Naive thymus-derived CD8-positive, alpha-beta T cell (primary cell): ENCODE measurements around the gene PITX1. TPM values are rescaled to one million over a fixed set of nuclear protein-coding genes. Genes with fewer than 3 reads are reported as not detected.
A peak's percentile ranks its signal among the peaks of the same experiment; 100 is the strongest.
"Not testable (repeated sequence)": the region's sequence is repeated elsewhere in the genome, so short reads cannot be mapped to it uniquely, and the experiment has no call there.

Experiments used
- ATAC-seq, 2 donors: fragments of 150-1000 bp; cut with Tn5 transposase in 1 of 2; sonication (Bioruptor Pico), chemical (Tn5 transposase) in 1 of 2; 1 replicate in 1 of 2; 2 replicates in 1 of 2; pipeline ENCODE4 v1.10.0; 2021; ENCODE audit warnings: mild to moderate bottlenecking in 2 of 2, moderate library complexity in 2 of 2
- POLR2A ChIA-PET: fragments of 350-600 bp; sonication (Branson Sonifier 250); formaldehyde crosslinking; loops from one replicate; lab custom pipeline; 2021; ENCODE audit warnings: antibody characterized with exemption; lab: Charles Lee
- DNase-seq, 10 donors: peaks; one replicate each; pipeline versions ENCODE4 v3.0.0 to v3.0.0-alpha.2; 2020 to 2022
- H3K27ac Mint-ChIP-seq, 10 donors: one replicate each; pipeline ENCODE4 v1.8.0; 2020 to 2022; ENCODE audit warnings: mild to moderate bottlenecking in 10 of 10, mixed read lengths in 10 of 10, moderate library complexity in 4 of 10, inconsistent platforms in 1 of 10
- H3K27me3 Mint-ChIP-seq, 5 donors: one replicate each; pipeline ENCODE4 v1.8.0; 2021 to 2022; ENCODE audit warnings: mixed read lengths in 5 of 5
- H3K36me3 Mint-ChIP-seq, 3 donors: one replicate each; pipeline ENCODE4 v1.8.0; 2020 to 2022; ENCODE audit warnings: mixed read lengths in 3 of 3, mild to moderate bottlenecking in 2 of 3, inconsistent platforms in 1 of 3
- H3K4me1 Mint-ChIP-seq, 4 donors: one replicate each; pipeline ENCODE4 v1.8.0; 2021 to 2022; ENCODE audit warnings: mixed read lengths in 4 of 4
- H3K4me3 Mint-ChIP-seq, 10 donors: one replicate each; pipeline ENCODE4 v1.8.0; 2020 to 2022; ENCODE audit warnings: mild to moderate bottlenecking in 10 of 10, mixed read lengths in 10 of 10, moderate library complexity in 6 of 10, inconsistent platforms in 1 of 10
- H3K9me3 Mint-ChIP-seq, 9 donors: one replicate each; pipeline ENCODE4 v1.8.0; 2020 to 2022; ENCODE audit warnings: mixed read lengths in 9 of 9, mild to moderate bottlenecking in 3 of 9, inconsistent platforms in 1 of 9, moderate library complexity in 1 of 9
- polyA plus RNA-seq, 3 donors: library from polyadenylated mRNA; unstranded; fragments of 300-500 nt; fragmentation: Illumina TruSeq; gene quantifications; one replicate each; pipeline ENCODE4 v1.2.3, GENCODE V29; 2021
- total RNA-seq, 8 experiments: library from RNA in 2 of 8; stranded (reverse) in 2 of 8; gene quantifications; one replicate each; pipeline ENCODE4 v1.2.3 and lab custom pipeline; 2021 to 2026

The PITX1 gene
- not detected for total RNA-seq
- polyA plus RNA-seq = not detected
- 0 to 0.26 (median 0) reads per million in 6 experiments for total RNA-seq (lab: John Stamatoyannopoulos, UW)

GRCh38 chr5:135033901-135034235 is at the start of gene PITX1:
Gene PITX1, minus strand, starts transcription at chr5:135034228. Its CDS starts 347 bp downstream, at chr5:135033881.
- POLR2A ChIA-PET = no interaction called here
- DNase-seq (no peak), ATAC-seq (peak; percentile 17 to 24)
- H3K27me3 Mint-ChIP-seq = peaks cover 45 to 94% (median 70%) of the 10 kb centered on the region in 5 donors
- H3K27ac Mint-ChIP-seq = no peak within 1 kb of the TSS
- peaks cover 24 to 57% (median 46%) of the 10 kb centered on the region in 4 donors for H3K4me1 Mint-ChIP-seq
- peaks cover 0 to 6% (median 0%) of the 10 kb centered on the region in 9 donors for H3K9me3 Mint-ChIP-seq
- H3K4me3 Mint-ChIP-seq = peak within 1 kb of the TSS; percentile 68 to 92 (median 82)
- H3K36me3 Mint-ChIP-seq = peaks cover under 1 to 7% (median 6%) of the 10 kb centered on the region in 3 donors

- POLR2A ChIA-PET, H3K4me3 Mint-ChIP-seq, ATAC-seq, H3K27ac Mint-ChIP-seq, DNase-seq, H3K4me1 Mint-ChIP-seq: not testable (repeated sequence)
- Mint-ChIP-seq H3K9me3 (peaks cover 0 to 32% (median 7%) of the 10 kb centered on the region in 9 donors), H3K27me3 (peaks cover 9 to 36% (median 19%) of the 10 kb centered on the region in 5 donors), H3K36me3 (peaks cover 0 to 13% (median 0%) of the 10 kb centered on the region in 3 donors)
Observed at GRCh38 chr5:135083334-135083733, 49.3 kb upstream of the PITX1 start.

DNA sequence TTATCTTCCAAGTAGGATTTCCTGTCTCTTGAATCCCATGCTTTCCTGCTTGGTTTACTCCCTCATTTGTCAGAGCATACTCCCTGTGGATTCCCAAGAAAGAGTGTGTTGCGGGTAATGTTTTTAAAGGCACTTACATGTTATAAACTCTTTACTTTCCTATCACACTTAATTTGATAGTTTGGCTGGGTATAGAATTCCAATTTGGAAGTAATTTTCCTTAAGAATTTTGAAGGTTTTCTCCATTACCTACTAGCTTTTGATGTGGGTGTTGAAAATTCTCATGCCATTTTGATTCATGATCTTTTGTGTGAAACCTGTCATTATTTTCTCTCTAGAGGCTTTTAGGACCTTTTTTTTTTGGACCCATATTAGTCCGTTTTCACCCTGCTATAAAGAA is 47.2 kb upstream of the PITX1 start:
- POLR2A ChIA-PET = no interaction called here
- Mint-ChIP-seq H3K36me3 (peaks cover 0 to 13% (median 0%) of the 10 kb centered on the region in 3 donors), H3K4me3 (no peak overlapping the region), H3K27ac (no peak overlapping the region), H3K4me1 (no peaks in the 10 kb centered on the region), H3K27me3 (peaks cover 5 to 18% (median 7%) of the 10 kb centered on the region in 5 donors), H3K9me3 (peaks cover 0 to 32% (median 7%) of the 10 kb centered on the region in 9 donors)
- ATAC-seq (no peak), DNase-seq (no peak)

DNA sequence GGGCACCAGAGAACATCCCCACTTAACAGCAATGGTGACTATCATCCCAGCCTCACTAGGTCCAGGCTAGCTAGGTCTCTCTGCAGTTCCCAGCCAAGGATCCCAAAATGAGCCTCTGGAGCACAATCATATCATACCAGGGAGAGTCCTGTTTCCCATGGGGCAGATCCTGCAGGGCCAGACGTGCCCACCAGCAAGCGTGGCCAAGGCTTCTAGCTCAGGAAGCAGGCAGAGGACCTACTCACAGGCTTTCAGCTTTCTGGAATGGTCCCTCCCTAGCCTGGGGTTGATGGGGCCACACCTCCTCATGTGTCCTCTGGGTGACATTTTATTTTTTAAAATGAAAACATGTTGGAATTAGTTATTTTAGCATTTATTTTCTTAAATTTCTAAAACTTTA is 45.7 kb upstream of the PITX1 start:
- no peak for ATAC-seq
- H3K27me3 Mint-ChIP-seq = peaks cover 3 to 12% (median 7%) of the 10 kb centered on the region in 5 donors
- no peak overlapping the region for H3K27ac Mint-ChIP-seq
- POLR2A ChIA-PET = no interaction called here
- H3K36me3 Mint-ChIP-seq = peaks cover 0 to 13% (median 0%) of the 10 kb centered on the region in 3 donors
- H3K4me1 Mint-ChIP-seq = no peaks in the 10 kb centered on the region
- DNase-seq = no peak
- no peak overlapping the region for H3K4me3 Mint-ChIP-seq
- H3K9me3 Mint-ChIP-seq = peaks cover 0 to 32% (median 7%) of the 10 kb centered on the region in 9 donors

- no peak overlapping the region for H3K4me3 Mint-ChIP-seq
- no peak for DNase-seq
Observed at GRCh38 chr5:135079099-135079681, 45.2 kb upstream of the PITX1 start.

DNA sequence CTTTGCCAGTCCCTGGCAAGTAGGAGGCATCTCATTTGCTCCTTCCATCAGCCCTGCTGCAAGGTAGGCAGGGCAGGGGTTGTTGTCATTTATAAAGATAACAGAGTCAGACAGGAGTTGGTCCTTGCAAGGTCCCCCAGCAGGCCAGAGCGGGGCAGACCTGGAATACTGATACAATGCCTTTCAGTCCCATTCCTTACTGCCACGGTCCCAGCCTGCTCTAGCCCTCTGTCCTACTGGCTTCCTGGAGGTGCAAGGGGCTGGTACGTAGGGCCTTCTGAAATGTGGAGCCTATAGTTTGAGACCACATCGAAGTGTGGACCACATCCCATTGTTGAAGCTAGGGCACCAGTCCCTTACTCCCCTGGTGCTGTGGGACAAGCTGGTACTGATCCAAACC is 42.8 kb upstream of the PITX1 start:
- ATAC-seq = no peak
- Mint-ChIP-seq H3K9me3 (peaks cover 0 to 12% (median 0%) of the 10 kb centered on the region in 9 donors), H3K36me3 (no peaks in the 10 kb centered on the region), H3K27me3 (peaks cover 0 to 11% (median 0%) of the 10 kb centered on the region in 5 donors), H3K4me3 (no peak overlapping the region), H3K27ac (no peak overlapping the region), H3K4me1 (no peaks in the 10 kb centered on the region)
- no peak for DNase-seq
- POLR2A ChIA-PET = no interaction called here

More at GRCh38 chr5:135079099-135079681, 45.2 kb upstream of the PITX1 start:
- H3K27me3 Mint-ChIP-seq = peaks cover 0 to 7% (median 3%) of the 10 kb centered on the region in 5 donors
- no peak overlapping the region for H3K27ac Mint-ChIP-seq
- H3K36me3 Mint-ChIP-seq = peaks cover 0 to 12% (median 0%) of the 10 kb centered on the region in 3 donors
- H3K4me1 Mint-ChIP-seq = no peaks in the 10 kb centered on the region
- ATAC-seq = no peak
- H3K9me3 Mint-ChIP-seq = peaks cover 0 to 31% (median 7%) of the 10 kb centered on the region in 9 donors
- POLR2A ChIA-PET = no interaction called here

GRCh38 chr5:135076051-135076491 is 42.0 kb upstream of the PITX1 start:
- ATAC-seq (no peak), DNase-seq (no peak)
- peaks cover 0 to 5% (median 0%) of the 10 kb centered on the region in 9 donors for H3K9me3 Mint-ChIP-seq
- H3K36me3 Mint-ChIP-seq = no peaks in the 10 kb centered on the region
- H3K27me3 Mint-ChIP-seq = peaks cover 0 to 11% (median 0%) of the 10 kb centered on the region in 5 donors
- H3K4me1 Mint-ChIP-seq = no peaks in the 10 kb centered on the region
- no peak overlapping the region for H3K4me3 Mint-ChIP-seq
- POLR2A ChIA-PET = no interaction called here
- H3K27ac Mint-ChIP-seq = no peak overlapping the region

DNA sequence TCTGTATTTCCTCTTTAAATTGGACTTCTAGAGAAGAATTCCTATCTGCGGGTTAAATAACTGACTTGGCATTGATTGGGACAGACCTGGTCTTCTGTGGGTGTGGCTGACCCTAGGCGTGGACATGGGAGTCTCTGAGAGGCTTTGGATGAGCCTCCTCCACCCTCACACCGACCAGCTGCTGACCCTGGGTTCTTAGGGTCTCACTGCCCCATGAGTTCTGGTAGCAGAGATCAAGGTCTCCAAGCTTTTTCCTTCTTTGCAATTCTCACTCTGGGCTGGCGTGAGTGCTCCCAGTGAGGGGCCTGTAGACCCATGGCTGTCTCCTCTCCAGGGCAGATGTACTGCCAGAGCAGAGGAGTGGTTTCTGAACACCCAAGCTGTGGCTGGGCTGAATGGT is 41.6 kb upstream of the PITX1 start:
- H3K36me3 Mint-ChIP-seq = no peaks in the 10 kb centered on the region
- H3K27me3 Mint-ChIP-seq = peaks cover 0 to 6% (median 0%) of the 10 kb centered on the region in 5 donors
- POLR2A ChIA-PET = no interaction called here
- H3K4me3 Mint-ChIP-seq = no peak overlapping the region
- DNase-seq (no peak), ATAC-seq (no peak)
- no peaks in the 10 kb centered on the region for H3K4me1 Mint-ChIP-seq
- no peak overlapping the region for H3K27ac Mint-ChIP-seq
- peaks cover 0 to 2% (median 0%) of the 10 kb centered on the region in 9 donors for H3K9me3 Mint-ChIP-seq

GRCh38 chr5:135073761-135074345 is 39.8 kb upstream of the PITX1 start:
- no peaks in the 10 kb centered on the region for H3K9me3 Mint-ChIP-seq
- POLR2A ChIA-PET = no interaction called here
- no peaks in the 10 kb centered on the region for H3K4me1 Mint-ChIP-seq
- H3K27ac Mint-ChIP-seq = no peak overlapping the region
- H3K4me3 Mint-ChIP-seq = no peak overlapping the region
- ATAC-seq (no peak), DNase-seq (no peak)
- H3K27me3 Mint-ChIP-seq = peaks cover 0 to 6% (median 0%) of the 10 kb centered on the region in 5 donors
- H3K36me3 Mint-ChIP-seq = no peaks in the 10 kb centered on the region

- Mint-ChIP-seq H3K9me3 (no peaks in the 10 kb centered on the region), H3K4me3 (no peak overlapping the region), H3K4me1 (no peaks in the 10 kb centered on the region), H3K27me3 (peaks cover 0 to 6% (median 0%) of the 10 kb centered on the region in 5 donors), H3K36me3 (no peaks in the 10 kb centered on the region), H3K27ac (no peak overlapping the region)
- DNase-seq (no peak), ATAC-seq (no peak)
- POLR2A ChIA-PET = no interaction called here
Observed at GRCh38 chr5:135072387-135073281, 38.6 kb upstream of the PITX1 start.

- no peaks in the 10 kb centered on the region for H3K9me3 Mint-ChIP-seq
- H3K4me3 Mint-ChIP-seq = no peak overlapping the region
- H3K27ac Mint-ChIP-seq = peak overlapping the region in 1 of 10 donors; percentile 32
- DNase-seq = peak in 1 of 10 donors; percentile 49
- POLR2A ChIA-PET = no interaction called here
- H3K36me3 Mint-ChIP-seq = no peaks in the 10 kb centered on the region
- H3K4me1 Mint-ChIP-seq = no peaks in the 10 kb centered on the region
- no peak for ATAC-seq
- peaks cover 0 to 6% (median 0%) of the 10 kb centered on the region in 5 donors for H3K27me3 Mint-ChIP-seq
Observed at GRCh38 chr5:135071311-135071710, 37.3 kb upstream of the PITX1 start.

GRCh38 chr5:135069895-135070657 is 36.0 kb upstream of the PITX1 start:
- POLR2A ChIA-PET = no interaction called here
- no peak overlapping the region for H3K27ac Mint-ChIP-seq
- H3K36me3 Mint-ChIP-seq = no peaks in the 10 kb centered on the region
- H3K4me3 Mint-ChIP-seq = no peak overlapping the region
- ATAC-seq = no peak
- no peaks in the 10 kb centered on the region for H3K9me3 Mint-ChIP-seq
- DNase-seq = no peak
- peaks cover 0 to 7% (median 2%) of the 10 kb centered on the region in 5 donors for H3K27me3 Mint-ChIP-seq
- H3K4me1 Mint-ChIP-seq = no peaks in the 10 kb centered on the region
